NCI-H2171 (cell line): ENCODE measurements around the gene PPP1R15A.
"Not testable (repeated sequence)": the region's sequence is repeated elsewhere in the genome, so short reads cannot be mapped to it uniquely, and the experiment has no call there.

Experiments
- DNase-seq: peaks from one replicate; lab custom pipeline; 2025; lab: John Stamatoyannopoulos, UW

The PPP1R15A gene

DNA sequence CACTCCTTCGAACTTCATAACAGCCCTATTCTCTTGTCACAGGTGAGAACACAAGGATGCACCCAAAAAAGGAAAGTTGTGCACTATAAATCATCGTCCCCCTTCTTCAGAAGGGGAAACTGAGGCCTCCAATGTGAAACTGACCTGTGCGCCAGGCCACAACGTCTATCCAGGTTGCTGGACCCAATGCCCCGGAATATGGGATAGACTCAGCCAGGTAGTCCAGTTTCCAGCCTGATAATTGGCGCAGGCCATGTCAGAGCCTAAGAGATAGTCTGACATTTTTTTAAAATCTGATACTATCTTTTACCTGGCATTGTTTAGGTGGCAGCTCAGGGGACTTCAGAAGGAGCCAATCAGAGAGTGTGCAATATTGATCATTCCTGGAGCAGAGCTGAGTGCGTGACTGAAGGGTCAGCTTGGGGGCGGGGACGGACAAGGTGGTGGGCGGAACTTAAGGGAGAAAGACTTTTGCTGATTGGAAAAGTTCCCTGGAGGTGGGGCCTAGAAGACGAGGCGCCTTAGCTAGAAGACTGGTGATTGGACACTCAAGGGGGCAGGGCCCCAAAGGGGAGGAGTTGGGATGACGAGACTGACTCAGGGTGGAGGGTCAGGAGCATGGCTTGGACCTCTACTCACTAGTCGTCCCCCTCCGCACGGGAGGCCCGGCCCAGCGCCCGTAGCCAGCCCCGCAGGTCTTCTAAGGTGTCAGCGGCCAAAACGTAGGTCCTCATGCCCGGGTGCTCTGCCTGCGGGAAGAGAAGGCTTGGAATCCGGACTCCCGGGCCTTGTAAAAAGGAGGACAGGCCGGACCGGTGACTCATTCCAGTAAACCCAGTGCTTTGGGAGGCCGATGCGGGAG is 12.3 kb upstream of the PPP1R15A start:
- DNase-seq, result no peak

DNA sequence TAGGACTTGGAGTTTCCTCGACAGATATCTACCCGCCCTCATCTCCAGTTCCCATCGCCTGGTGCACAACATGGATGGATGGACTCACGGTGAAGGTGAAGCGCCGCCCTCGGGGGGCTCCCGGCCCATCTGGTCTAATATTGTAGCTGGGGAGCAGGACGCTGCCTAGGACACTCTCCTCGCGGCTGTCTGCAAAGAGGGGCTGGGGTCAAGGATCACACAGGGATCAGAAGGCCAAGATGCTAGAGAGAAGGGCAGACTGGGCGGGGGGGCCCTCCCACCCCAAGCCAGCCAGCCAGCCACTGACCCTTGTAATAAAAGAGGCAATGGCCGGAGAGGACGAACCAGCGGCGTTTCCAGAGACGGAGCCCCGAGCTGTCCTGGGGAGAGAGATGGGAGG is 10.9 kb upstream of the PPP1R15A start:
- DNase-seq, result no peak

GRCh38 chr19:48862827-48863226 is 9.4 kb upstream of the PPP1R15A start:
- no peak for DNase-seq

DNA sequence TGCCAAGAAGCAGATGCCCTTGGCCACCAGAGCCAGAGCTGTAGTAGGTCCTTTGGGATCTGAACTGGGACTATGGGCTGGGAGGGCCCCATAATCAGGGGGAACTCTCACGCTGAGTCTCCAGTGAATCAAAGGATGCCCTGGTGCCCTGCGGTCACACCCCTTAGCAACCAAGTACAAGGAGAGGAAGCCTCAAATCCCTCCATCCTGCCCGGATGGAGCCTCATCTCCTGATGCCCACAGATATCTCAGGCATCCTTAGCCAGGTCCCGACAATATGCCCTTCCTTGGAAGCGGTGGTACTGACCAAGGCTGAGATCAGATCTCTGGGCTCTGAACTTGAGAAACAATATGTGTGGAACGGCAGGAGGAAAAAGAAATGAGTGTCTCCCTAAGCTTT is 5.5 kb upstream of the PPP1R15A start:
- no peak for DNase-seq

DNA sequence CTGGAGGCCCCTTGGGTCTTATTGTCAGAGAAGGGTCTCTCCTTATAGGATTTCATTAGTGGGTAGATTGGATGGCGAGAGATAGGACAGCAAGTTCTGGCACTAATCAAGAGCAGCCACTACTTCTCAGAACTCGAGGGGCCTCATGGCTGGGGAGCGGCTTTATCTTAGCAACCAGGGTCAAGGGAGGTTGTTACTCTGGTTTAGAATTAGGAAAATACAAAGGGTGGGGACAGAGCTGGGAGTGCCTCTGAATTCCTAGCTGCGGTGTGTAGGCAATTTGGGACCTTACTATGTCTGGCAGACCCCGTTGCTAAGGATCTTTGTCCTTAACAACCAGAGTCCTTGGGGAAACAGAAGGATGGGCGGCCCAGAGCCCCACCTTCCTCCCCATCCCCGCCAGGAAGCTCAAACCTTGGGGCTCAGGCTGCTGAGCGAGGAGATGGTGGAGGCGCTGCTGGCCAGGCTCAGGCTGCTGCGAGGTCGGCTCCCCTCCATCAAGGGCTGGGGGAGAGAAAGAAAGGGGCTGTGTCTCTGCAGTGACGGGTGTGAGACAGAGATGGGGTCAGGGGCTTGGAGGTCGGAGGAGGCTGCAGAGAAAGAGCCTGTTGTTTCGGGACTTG is 5.0 kb upstream of the PPP1R15A start:
- DNase-seq, result no peak

DNA sequence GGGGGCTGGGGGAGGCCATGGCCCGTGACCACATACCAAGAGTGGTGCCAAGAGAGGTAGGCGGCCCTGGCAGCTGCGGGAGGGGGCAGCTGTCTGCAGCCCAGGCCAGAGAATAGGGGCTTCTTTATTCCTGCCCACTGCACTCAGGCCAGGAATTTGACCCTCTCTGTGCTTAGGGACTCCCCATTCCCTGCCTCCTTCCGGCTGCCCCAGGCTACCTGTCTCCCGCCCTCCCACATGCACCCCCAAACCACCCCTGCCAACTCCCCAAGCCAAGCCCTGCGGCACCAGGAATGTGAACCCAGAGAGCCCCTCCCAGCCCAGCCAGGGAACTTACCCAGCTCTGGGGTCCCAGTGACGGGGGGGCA is 4.5 kb upstream of the PPP1R15A start:
- no peak for DNase-seq

GRCh38 chr19:48868114-48868886 is 3.9 kb upstream of the PPP1R15A start, which contains the start of gene PLEKHA4:
Gene PLEKHA4, minus strand, starts transcription at chr19:48868617. Its CDS starts 997 bp downstream, at chr19:48867620.
- no peak for DNase-seq

DNA sequence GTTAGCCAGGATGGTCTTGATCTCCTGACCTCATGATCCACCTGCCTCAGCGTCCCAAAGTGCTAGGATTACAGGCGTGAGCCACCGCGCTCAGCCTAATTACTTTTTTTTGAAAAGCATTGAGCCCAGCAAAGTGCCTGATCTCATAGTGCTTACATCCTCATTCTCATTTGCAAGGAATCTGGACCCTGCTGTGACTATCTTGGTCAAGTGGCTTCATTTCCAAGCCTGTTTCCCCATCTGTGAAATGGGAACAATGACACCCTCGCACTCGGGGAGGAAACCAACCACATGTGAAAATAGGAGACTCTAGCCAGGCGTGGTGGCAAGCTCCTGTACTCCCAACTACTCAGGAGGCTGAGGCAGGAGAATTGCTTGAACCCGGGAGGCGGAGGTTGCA is 2.2 kb upstream of the PPP1R15A start:
- no peak for DNase-seq

DNA sequence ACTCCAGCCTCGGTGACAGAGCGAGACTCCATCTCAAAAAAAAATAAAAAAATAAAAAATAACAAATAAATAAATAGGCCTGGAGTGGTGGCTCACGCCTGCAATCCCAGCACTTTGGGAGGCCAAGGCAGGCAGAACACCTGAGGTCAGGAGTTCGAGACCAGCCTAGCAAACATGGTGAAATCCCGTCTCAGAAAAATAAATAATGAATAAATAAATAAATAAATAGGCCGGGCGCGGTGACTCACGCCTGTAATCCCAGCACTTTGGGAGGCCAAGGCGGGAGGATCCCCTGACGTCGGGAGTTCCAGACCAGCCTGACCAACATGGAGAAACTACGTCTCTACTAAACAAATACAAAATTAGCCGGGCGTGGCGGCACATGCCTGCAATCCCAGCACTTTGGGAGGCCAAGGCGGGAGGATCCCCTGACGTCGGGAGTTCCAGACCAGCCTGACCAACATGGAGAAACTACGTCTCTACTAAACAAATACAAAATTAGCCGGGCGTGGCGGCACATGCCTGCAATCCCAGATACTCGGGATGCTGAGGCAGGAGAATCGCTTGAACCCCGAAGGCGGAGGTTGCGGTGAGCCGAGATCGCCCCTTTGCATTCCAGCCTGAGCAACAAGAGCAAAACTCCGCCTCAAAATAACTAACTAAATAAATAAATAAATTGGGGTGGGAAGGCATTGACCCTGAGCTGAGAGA is 595 bp upstream of the PPP1R15A start:
- DNase-seq, result not testable (repeated sequence)

GRCh38 chr19:48872884-48873475 is 759 bp downstream of the PPP1R15A start:
- DNase-seq, result peak; percentile 49

DNA sequence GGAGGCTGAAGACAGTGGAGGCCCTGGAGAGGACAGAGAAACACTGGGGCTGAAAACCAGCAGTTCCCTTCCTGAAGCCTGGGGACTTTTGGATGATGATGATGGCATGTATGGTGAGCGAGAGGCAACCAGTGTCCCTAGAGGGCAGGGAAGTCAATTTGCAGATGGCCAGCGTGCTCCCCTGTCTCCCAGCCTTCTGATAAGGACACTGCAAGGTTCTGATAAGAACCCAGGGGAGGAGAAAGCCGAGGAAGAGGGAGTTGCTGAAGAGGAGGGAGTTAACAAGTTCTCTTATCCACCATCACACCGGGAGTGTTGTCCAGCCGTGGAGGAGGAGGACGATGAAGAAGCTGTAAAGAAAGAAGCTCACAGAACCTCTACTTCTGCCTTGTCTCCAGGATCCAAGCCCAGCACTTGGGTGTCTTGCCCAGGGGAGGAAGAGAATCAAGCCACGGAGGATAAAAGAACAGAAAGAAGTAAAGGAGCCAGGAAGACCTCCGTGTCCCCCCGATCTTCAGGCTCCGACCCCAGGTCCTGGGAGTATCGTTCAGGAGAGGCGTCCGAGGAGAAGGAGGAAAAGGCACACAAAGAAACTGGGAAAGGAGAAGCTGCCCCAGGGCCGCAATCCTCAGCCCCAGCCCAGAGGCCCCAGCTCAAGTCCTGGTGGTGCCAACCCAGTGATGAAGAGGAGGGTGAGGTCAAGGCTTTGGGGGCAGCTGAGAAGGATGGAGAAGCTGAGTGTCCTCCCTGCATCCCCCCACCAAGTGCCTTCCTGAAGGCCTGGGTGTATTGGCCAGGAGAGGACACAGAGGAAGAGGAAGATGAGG is 1.5 kb downstream of the PPP1R15A start:
- DNase-seq, result no peak

- peak; percentile 53 for DNase-seq
Measured at GRCh38 chr19:48874303-48875135, 2.3 kb downstream of the PPP1R15A start.

- DNase-seq, result not testable (repeated sequence)
Measured at GRCh38 chr19:48876043-48876981, 4.1 kb downstream of the PPP1R15A start.

GRCh38 chr19:48877855-48878195 is 5.6 kb downstream of the PPP1R15A start:
- DNase-seq, result no peak

- no peak for DNase-seq
Measured at GRCh38 chr19:48878196-48879024, 6.2 kb downstream of the PPP1R15A start.

GRCh38 chr19:48879025-48879637 is 6.9 kb downstream of the PPP1R15A start:
- no peak for DNase-seq

- not testable (repeated sequence) for DNase-seq
Measured at GRCh38 chr19:48879696-48880095, 7.5 kb downstream of the PPP1R15A start.
